Measurements from ENCODE around the gene TCHP. TPM values are rescaled to one million over a fixed set of nuclear protein-coding genes. Genes with fewer than 3 reads are reported as not detected.

TCHP gene
- total RNA-seq, 1 donor from 2014 or later, result 4.2 TPM

DNA sequence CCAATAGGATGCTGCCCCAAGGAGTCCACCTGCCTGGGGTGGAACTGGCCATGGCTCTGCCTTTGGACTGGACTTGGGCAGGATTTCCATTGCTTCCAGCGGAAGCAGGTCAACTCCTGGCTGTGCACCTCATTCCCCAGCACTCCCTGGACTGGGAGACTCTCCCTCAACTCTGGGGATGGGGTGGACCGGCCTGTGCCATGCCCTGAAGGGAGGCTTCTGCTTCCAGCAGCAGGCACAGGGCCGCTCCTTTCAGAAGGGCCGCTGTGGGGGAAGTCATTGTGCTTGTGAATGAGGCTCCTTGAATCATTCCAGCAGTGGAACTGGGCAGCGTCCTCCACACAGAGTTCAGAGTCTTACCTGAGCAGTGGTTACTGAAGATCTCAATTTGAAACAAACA lies 23.0 kb downstream of the TCHP start:
- Histone ChIP-seq H3K27me3 (no peaks in the 10 kb centered on the region), H3K9me3 (no peaks in the 10 kb centered on the region), H3K27ac (no peak overlapping the region), H3K4me3 (no peak overlapping the region), H3K4me1 (no peaks in the 10 kb centered on the region), H3K36me3 (peaks cover 33 to 37% of the 10 kb centered on the region in 2 donors)
- DNase-seq (ENCODE audit: low spot score in 2 of 2), result no peak
- intact Hi-C loops (cut with DNase I), result no loop called here
- TF ChIP-seq CTCF (IDR thresholded peaks at IDR 0.05), result no peak

GRCh38 chr12:109923481-109924245 lies 23.6 kb downstream of the TCHP start:
- intact Hi-C loops (cut with DNase I), result no loop called here
- Histone ChIP-seq H3K4me3 (no peak overlapping the region), H3K9me3 (no peaks in the 10 kb centered on the region), H3K27me3 (no peaks in the 10 kb centered on the region), H3K36me3 (peaks cover 28 to 36% of the 10 kb centered on the region in 2 donors), H3K4me1 (no peaks in the 10 kb centered on the region), H3K27ac (no peak overlapping the region)
- no peak for TF ChIP-seq CTCF (IDR thresholded peaks at IDR 0.05)
- no peak for DNase-seq (ENCODE audit: low spot score in 2 of 2)

DNA sequence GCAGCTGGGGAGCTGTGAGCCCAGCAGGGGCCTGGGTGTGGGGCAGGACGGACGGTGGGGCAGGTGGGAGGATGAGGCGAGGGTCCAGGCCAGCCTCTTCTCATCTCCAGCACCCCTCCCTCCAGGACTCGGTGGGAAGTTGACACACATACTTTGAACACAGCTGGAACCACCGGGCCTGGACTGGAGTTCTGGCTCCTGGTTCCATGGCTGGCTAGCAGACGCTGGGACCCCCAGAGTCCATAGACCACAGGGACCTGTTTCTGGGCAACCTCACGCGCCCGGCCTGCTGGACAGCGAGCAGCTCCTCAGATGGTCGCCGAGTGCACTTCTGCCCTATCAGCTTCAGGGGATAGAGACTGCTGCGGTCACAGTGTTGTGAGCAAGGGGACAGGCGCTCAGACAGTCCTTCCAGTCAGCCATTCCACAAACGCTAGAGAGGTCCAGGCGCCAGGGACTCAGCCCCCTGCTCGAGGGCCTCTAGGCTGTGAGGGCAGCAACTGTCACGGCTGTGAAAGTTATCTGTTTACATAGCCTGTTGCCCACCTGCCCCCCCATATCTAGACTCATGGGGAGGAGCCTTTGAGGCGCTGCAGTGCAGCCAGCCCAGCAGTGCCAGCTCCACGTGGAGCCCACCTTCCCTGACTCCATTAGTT lies 25.2 kb downstream of the TCHP start:
- H3K4me1 ChIP-seq, result no peaks in the 10 kb centered on the region
- H3K27ac ChIP-seq, result no peak overlapping the region
- no peak for TF ChIP-seq CTCF (IDR thresholded peaks at IDR 0.05)
- no peaks in the 10 kb centered on the region for H3K9me3 ChIP-seq
- intact Hi-C loops (cut with DNase I), result no loop called here
- H3K27me3 ChIP-seq, result no peaks in the 10 kb centered on the region
- H3K36me3 ChIP-seq, result peaks cover 20 to 35% of the 10 kb centered on the region in 2 donors
- DNase-seq (ENCODE audit: low spot score in 2 of 2), result no peak
- H3K4me3 ChIP-seq, result no peak overlapping the region

DNA sequence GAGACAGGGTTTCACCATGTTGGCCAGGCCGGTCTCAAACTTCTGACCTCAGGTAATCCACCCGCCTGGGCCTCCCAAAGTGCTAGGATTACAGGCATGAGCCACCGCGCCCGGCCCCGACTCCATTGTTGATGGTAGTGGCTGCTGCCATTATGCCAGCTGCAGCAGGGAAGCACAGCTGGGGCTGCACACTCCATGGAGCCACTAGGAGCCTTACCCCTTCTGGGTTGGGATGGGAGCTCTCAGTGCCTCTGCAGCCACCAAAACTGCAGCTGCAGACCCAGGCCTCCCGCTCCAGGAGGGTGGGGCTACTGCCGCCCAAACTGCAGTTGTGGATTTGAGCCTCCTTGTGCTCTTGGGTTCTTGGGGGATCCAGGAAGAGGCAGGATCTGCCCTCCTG lies 25.9 kb downstream of the TCHP start:
- intact Hi-C loops (cut with DNase I), result no loop called here
- Histone ChIP-seq H3K4me3 (no peak overlapping the region), H3K9me3 (no peaks in the 10 kb centered on the region), H3K27ac (no peak overlapping the region), H3K4me1 (no peaks in the 10 kb centered on the region), H3K27me3 (no peaks in the 10 kb centered on the region), H3K36me3 (peaks cover 17 to 35% of the 10 kb centered on the region in 2 donors)
- DNase-seq (ENCODE audit: low spot score in 2 of 2), result no peak
- no peak for TF ChIP-seq CTCF (IDR thresholded peaks at IDR 0.05)

- Histone ChIP-seq H3K27ac (no peak overlapping the region), H3K4me1 (no peaks in the 10 kb centered on the region), H3K9me3 (no peaks in the 10 kb centered on the region), H3K36me3 (peaks cover 21 to 40% of the 10 kb centered on the region in 2 donors), H3K4me3 (no peak overlapping the region), H3K27me3 (no peaks in the 10 kb centered on the region)
- intact Hi-C loops (cut with DNase I), result no loop called here
- DNase-seq (ENCODE audit: low spot score in 2 of 2), result no peak
- no peak for TF ChIP-seq CTCF (IDR thresholded peaks at IDR 0.05)
Measured at GRCh38 chr12:109926488-109927210, 26.6 kb downstream of the TCHP start.

Measured in ascending aorta (tissue), 2 donors.